Stimulated activated CD4-positive, alpha-beta T cell treated with anti-CD3 and anti-CD28 coated beads, Interleukin-1b, Interleukin-23, amount 100 ng/mL, for 48 hours (primary cell): ENCODE data around the gene GLI3.

Experiments
- DNase-seq: peaks from one replicate; pipeline ENCODE4 v3.0.0-alpha.2; 2020

Gene GLI3

DNA sequence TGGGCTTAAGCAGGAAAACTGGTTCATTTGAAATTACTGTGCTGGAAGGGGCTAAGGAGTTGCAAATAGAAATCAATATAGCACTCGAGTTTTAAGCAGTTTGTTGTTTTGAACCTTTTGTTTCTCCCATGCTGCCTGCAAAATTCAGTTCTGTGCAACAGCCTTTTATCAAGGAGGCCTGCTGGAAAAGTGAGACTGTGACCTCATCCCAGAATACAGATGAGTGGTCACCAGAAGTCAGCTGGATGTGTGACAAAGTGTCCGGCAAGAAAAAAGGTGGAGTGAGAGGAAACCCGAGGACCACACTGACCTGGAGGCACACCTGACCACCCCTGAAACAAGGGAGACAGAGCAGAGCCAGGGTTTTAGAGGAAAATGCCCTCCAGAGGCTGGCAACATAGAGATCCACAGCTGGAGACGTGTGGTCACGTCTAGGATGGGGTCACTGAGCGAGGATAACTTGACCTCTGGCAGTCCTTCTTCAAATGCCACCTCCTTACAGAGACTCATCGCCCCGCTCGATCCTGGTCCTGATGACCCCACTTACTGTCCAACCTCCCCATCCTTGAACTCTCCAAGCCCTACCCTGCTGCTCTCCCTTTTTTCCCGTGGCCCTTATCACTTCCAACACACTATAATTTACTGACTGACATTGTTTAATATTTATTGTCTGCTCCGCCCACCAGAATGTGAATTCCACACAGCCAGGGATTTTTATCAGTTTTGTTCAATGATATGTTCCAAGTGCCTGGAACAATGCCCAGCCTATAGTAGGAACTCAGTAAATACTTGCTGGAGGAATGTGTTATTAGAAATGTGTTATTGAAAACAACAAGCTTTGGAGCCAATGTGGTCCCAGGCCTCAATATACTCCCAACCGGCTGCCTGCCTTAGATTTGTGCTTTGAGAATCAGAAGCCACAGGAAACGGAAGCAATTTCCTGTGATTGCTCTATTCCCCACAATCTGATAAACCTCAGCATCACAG lies 243.8 kb downstream of the GLI3 start:
- DNase-seq, result no peak

DNA sequence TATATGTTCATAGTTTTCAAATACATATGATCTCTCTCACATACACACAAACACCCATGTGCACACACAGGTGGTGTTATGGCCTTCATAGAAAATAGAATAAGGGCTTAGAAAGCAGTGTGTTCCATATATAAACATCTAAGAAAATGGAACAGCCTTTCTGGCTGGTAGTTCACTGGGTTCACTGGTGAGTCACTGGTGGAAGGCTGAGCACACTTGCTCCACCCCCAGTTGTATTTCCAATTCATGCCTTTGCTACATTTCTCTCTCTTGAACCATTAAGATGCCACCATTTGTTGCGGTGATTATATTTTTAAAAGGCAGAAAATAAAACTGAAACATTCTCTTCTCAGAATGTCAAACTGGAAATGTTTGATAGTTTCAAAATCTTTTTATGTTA lies 252.1 kb downstream of the GLI3 start:
- no peak for DNase-seq

DNA sequence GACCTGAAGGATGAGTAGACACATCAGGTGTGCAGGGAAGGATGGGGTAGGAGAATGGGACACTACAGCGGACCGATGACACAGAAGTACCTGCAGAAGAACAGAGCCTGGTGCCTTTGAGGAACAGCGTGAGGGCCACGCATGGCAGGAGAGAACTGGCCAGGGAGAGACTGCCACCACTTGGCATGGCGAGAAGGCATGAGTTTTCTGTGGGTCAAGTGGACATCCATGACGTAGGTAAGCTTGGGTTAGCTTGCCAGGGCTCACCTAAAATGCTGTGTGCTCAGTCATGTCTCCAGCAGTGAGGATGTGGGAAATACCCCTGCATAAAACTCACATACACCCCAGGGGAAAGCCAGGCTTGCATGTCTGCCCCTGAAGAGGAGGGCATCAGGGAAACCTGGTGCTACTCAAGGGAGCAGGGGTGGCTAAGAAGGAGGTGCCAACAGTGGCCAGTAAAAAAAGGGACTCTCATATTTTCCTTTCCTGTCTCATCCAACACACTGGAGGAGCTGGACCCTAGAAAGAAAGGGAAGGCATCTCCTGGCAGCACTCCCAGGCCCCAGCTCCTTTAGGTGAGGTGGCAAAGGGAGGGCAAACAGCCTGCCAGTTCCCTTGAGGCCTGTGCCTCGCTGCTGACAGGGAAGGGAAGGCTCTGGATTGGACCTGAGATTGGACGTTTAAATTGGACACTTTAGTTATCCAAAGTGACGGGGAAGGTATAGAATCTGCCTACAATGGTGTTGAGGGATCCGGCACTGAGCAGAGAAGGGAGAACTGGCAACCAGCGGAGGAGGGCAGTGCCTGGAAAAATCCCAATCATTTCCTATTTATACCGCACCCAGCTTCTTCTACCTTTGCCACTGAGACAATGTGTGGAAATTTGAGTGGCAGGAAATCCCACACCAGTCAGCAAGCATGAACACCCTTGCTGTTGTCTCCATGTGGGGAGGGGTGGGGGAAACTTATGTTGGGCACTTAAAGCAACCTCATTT lies 255.7 kb downstream of the GLI3 start:
- DNase-seq, result no peak

DNA sequence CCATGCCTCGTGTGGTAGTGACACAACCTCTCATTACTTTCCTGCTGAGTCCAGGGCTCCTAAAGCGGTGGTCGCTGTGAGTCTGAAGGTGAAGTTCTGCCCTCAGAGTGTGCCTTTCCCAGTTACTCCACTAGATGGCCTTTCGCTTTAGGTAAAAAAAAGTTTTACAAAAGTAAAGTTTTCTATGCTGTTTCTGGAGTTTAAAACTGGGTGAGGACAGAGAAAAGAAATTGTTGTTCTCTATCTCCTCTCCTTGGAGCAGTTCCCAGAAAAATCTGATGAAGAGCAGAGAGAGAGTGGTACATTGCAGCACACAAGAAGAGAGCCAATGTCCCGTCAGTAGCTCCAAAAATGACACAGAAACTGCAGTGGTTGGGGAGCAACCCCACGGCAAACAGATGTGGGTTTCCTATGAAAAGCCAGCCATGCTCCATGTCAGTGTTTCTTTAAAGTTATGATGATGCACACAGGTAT lies 257.1 kb downstream of the GLI3 start:
- DNase-seq, result no peak

DNA sequence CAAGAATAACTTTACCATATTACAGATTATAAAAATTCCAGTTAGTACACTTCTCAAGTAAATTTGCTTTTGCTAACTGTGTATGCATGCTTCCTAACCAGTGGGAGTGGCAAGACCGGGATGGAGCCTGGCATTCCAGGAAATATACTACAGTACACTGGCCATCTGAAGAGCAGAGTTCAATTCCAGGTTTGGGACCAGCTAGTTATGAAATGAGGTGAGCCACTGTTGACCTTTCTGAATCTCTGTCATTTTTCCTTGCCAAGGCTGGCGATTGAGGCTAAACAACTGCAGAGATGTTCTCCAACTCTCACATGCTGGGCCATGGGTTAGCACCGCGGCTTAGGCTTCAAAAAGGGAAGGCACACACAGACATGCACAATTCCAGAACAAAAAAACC lies 258.2 kb downstream of the GLI3 start:
- no peak for DNase-seq

DNA sequence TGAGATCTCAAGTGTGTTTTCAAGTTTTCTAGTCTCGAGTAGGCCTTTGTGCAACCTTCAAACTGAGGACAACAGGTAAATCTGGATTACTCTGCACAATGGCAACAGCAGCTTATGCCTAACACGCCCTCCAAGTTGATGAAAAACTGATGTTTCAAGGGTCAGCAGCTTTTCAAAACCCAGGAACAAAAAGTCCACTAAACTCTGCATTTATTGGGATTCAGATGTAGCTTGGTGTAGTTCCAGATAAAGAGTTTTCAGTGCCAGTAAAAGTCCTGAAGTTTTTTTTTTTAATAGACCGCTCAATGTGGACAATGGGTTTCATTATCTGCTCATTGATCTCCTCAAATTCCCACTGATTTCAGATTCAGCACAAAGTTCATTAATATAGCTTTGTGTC lies 259.3 kb downstream of the GLI3 start:
- no peak for DNase-seq

DNA sequence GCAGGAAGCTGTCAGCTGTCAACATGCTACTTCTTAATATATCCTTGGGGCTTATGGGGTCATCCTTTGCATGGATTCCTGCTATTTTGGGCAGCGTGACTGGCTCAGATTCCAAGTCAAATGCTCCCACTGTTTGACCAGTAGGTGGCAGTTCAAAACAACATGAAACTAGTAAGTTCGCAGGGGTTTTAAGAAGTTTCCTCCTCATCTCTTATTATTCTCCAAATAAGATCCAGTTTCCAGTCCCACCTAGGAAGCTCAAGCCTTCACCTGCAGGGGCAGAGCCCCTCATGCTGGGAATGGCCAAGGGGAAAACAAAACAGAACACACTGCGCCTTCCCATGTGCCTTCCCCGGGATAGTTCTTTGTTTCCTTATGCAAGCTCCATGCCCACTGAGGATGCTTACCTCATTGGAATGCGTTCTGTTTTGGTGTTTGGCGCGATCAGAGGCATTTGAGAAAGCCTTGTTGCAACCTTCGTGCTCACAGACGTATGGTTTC lies 259.8 kb downstream of the GLI3 start:
- DNase-seq, result no peak

DNA sequence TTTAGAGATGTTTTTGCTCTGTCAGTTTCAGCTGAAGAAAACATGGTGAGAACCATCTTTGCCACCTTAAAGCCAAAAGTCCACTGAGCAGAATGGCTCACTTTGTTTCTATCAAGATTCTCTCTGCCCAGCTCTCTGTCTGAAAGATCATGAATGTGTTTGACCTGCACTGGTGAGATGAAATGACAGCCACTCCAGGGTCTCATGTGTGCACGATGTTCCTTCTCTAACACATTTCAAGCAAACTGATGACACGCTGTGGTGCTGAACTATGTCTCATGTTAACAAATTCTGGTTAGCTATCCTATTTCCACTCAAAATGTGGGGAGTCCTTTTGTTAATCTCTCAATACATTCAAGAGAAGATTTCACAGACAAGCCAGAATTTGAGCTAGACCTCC lies 260.6 kb downstream of the GLI3 start:
- no peak for DNase-seq

DNA sequence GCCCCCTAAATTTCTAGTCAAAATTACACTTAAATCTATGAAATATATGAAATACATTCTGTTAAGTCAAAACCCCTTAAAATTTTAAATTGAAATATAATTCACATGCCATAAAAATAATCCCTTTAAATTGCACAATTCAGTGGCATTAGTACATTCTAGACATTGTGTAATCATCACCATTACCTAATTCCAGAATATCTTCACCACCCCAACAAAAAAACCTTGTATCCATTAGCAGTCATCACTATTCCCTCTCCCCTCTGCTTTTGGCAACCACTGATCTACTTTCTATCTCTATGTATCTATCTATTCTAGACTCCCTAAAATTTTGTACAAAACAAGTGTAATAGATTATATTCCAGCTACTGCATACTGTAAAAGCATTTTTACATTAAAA lies 261.2 kb downstream of the GLI3 start:
- DNase-seq, result no peak

DNA sequence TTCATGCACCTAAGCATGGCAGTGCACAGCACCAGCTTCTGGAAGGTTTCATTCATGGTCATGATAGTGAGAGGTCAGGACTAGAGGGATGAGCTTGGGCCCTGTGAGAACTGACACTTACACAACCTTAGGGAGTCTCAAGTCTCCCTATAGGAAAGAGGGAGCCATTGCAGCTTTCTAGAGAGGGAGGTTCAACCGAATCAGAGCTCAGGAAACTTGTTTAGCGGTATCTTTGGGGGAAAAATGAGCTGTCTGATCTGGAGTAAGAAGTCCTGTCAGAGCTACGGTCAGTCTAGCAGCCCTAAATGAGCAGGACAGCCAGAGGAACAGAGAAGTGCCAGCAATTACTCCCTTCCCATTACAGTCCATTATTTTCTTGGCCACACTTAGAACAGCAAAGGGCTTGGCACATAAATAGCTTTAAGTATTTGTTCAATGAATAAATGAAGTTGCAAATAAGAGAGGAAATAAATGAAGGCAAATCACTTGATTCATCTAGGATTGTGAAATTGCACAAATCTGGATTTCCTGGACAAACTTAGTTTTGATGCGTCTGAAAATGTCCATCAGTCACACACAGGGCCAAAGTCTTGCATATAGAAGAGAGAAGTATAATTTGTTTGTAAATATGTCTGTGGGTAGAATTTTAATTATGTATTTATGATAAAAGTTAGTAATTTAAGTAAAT lies 262.0 kb downstream of the GLI3 start:
- no peak for DNase-seq

DNA sequence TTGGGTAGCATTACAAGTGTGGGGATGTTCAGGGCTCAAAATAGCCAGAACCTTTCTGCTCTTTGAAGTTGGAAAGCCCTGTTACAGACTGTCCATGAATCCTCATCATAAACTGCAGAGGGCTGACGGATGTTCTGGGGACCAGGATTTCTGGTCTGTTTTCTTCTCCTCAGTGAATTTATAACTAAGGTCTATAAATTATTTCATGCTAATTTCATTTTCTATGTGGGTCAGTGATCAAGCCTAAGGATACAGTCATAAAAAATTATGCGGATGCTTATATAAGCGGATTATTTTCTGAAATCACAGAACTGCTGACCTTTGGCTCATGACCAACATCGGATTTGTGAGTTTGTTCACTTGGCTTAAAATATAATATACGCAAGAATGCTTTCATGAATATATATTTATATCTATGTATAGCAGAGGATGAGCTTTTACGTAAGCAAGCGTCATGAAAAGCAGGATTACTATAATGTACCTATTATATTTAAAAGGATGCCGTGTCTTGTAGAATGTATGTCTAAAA lies 263.7 kb downstream of the GLI3 start:
- DNase-seq, result no peak

DNA sequence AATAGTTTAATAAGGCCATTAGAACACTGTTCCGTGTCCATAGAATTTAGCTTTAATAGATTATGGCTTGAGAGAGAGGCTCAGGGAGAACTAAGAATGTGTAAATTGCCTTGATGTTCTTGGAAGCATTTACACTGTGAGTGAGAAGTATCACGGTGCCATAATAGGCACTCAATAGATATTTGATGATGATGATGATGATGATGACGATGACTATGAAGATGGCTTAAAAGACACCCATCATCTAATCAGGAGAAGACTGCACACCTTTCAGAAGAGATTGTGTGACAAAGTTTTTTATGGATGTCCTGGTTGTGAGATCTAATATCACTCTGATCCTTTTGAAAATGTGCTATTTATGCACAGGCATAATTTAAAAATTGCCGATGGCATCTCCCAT lies 264.2 kb downstream of the GLI3 start:
- no peak for DNase-seq

DNA sequence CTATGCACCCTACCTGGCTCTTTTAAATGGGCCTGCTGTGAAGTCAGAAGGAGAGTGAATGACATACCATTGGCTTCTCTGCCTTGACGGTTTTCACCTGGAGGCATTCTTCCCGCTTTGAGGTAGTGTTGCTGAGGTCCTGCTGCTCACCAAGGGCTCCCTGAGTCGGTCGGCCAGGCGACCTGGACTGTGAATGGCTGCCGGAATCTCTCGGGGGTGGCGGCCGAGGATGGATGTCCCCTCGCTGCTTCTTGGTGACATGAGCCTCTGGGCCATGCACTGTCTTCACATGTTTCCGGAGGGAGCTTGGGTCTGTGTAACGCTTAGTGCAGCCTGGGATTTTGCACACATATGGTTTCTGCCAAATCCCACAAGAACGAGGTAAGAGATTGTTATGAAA lies 264.7 kb downstream of the GLI3 start:
- no peak for DNase-seq

DNA sequence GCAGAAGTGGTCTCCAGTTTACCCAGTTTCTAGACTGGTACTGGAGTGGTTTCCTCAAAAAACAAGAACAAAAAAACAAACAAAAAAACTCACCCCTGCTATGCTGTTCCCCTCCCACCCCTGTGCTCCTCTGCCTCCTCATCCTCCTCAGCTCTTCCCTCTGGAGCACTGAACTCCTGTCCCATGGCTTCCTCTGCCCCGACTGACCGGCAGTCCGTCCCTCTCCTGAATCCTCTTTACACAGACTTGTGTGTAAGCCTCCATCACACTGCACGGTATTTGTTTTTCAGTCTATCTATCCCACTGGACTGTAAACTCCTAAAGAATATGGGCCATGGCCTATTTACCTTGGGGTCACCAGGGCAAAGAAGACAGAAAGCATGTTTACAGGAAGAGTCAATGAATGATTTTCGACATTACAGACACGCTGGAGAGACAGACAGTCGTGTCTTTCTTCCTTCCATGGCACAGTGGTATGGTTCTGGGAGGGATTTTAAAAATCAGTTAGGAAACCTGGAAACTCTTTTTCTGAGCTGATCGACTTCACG lies 265.3 kb downstream of the GLI3 start:
- no peak for DNase-seq

DNA sequence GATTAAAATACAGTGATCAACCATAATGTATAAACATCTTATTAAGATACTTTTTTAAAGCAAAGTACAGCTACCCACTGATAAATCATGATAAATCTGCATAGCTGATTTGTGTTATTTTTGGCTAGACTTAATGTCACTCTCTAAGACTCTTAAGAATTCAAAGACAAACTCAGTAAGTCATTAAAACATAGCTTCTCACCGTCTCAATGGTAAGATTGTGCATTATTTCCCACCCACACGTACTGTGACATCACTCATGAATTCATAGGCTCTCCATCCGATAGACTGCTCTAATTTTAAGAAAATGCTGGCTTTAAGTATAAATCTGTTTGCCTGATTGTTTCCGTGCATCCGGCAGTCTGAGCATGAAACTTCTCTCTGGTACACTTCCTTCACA lies 266.1 kb downstream of the GLI3 start:
- no peak for DNase-seq

DNA sequence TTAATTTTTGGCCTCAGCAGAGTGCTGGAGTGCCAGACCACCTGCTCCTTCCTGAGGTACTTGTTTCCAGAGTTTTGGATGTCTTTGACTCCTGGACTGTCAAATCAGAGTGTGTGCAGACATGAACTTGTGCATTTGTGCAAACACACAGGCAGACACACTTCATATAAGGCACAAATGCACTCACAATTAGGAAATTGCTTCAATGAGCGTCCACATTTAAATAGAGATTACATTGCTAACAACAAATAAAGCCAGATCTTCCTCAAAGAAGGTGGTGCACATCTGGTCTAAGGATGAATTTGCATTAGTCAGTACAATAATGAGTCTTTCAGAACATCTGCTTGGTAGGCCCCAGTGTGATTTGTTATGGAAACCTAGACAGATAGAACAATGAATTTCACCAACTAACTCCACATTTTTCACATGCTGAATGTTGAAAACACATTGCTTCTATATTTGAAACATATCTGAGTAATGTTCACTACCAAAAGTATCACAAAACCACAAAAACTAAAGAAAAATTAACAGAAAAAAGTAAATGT lies 267.4 kb downstream of the GLI3 start:
- no peak for DNase-seq

DNA sequence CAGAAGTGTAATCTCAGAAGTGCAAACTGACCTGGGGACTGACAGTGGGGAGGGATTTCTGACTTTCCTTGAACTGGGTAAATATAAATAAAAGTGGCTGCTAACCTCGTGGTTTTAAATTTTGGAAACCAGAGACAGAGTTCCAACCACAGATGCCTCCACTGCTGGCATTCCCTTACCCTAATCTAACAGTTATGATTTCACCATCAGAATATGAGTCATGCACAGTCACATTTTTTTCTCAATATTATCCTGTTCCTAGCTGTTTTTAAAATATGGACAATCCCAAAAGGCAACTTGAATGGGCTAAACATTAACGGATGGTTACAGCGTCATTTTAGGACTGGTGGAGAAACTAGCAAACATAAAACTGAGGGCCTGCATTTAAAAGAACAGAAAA lies 269.9 kb downstream of the GLI3 start:
- no peak for DNase-seq

DNA sequence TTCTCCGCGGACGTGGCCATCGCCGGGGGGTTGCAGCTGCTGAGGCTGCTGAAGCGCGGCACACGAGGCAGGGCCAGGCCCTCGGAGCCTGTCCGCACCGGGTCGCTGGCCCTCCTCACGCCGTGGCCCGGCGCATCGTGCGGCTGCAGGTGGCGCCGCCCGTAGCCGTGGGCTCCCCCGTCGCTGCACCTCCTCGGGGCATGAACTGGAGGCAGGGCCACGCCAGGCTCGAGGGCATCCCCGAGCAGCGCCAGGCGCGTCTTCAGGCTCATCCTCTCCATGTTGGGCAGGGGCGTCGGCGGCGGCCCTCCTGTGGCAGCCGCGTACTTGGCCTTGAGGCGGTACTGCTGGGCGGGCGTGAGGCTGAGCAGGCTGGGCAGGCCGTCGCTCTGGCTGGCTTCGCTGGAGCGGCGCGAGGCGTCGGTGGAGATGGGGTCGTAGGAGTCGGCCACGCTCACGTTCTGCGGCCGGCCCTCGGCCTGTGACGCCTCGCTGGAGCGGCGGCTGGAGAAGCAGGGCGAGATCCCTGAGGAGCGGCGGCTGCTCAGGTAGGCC lies 271.0 kb downstream of the GLI3 start:
- no peak for DNase-seq

DNA sequence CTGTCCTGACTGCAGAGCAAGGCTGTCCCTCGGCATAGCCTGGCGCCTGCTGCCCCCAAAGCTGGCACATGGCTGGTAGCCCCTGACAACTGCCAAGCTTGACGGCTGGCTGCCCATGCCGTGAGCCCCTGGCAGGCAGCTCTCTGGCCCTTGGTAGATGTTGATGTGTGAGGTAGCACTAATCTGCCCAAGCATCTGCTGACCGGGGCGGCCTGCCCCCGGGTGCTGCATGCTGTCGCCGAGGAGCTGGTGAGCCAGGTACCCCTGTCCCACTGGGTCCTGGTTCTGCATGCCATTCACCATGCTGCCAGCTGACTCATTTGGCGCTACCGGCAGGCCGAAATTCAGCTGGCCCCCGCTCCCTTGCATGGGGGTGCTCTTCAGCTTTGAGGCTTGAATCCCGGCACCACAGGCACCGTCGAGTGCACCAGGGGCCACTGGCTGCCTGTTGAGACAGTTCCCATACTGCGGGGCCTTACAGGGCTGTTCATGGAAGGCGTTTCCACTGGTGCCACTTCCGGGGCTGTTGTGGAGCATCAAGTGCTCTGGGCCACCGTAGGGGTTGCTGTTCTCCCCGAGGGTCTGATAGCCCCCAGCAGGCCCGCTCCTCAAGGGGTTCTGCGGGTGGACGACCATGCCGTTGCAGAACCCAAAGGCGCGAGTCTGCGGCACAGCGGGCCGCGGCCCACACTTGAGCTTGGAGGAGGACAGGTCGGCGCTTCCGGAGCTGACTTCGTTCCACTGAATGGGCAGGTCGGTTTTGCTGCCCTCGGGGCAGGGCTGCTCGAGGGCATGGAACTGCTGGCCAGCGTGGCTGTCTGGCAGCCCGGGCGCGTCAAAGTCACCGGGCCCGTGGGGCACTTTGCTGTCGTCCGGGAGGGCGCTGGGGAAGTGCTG lies 271.9 kb downstream of the GLI3 start:
- no peak for DNase-seq

DNA sequence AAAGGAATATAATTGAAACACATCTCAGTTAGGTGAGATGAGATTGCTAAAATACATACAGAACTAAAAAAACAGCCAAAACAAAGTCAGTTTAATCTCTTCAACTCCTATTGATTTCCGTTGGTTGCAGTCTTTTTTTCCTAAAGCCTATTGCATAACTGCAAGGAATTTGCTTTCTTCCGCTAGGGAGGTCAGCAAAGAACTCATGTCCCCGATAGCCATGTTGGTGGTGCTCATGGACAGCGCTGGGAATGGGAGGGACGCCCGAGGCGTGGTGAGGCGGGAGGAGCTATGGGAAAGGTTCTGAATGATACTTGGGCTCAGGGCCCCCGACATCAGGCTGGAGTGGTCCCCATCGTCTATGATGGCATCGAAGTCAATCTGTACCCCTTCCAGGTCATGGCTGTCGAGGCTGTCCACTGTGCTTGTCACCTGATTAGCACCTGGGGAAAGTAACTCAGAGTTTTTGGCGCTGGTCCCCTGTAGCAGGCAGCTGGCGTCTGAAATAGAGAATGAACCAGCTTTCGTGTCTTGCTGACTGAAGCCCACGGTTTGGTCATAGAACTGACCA lies 272.7 kb downstream of the GLI3 start:
- DNase-seq, result no peak
